ENCODE measurements around the gene CPSF7.
A peak's percentile ranks its signal among the peaks of the same experiment; 100 is the strongest.

CPSF7 gene, protein sequence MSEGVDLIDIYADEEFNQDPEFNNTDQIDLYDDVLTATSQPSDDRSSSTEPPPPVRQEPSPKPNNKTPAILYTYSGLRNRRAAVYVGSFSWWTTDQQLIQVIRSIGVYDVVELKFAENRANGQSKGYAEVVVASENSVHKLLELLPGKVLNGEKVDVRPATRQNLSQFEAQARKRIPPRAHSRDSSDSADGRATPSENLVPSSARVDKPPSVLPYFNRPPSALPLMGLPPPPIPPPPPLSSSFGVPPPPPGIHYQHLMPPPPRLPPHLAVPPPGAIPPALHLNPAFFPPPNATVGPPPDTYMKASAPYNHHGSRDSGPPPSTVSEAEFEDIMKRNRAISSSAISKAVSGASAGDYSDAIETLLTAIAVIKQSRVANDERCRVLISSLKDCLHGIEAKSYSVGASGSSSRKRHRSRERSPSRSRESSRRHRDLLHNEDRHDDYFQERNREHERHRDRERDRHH

DNA sequence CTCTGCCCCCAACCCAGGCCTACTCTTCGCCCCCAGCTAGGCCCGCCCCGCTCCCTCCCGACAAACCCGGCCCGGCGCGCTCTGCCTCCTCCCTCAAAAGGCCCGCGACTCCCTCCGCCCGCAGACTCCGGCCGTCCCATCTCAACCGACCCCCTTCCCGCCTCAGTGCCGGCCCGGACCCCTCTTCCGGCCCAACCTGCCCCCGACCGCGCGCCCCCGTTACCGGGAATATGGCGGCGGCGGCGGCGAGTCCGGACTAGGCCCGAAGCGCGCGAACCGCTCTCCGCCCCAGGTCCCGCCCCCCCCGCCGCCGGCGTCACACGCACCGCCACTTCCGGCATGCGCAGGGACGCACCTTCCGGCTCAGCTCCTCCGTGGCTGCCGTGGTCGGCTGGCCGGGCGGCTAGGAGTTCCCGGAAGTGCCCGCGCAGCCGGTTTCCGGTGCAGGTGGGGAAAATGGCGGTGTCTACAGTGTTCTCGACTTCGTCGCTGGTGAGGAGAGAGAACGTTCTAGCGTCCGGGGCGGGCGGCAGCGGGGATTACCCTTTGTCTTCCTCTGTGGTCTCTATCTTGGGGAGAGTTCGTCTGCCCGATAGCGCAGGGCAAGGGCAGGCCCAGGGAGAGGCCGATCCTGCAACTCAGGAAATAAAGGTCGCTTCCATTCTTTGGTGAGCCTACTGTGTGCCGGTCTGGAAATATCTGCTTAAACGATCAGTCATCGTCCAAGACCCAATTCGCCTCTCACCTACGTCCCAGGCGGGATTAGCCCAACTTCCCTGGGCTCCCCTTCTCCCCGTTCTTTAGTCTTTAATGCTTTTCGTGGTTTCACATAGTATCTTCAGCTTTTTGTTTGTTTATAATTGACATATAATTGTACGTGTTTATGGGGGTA, at the start of gene CPSF7, which contains the start of gene SDHAF2:
CPSF7 (minus strand) TSS at position 285 of the 892 bp plus-strand sequence. CDS start 740 bp downstream, outside the sequence.
SDHAF2 (plus strand) TSS at position 434 of the 892 bp plus-strand sequence; CDS start at position 457, 23 bp downstream.
- peak; percentile 90 for DNase-seq (ENCODE audit: low read depth)
- TF ChIP-seq CTCF (conservative IDR thresholded peaks at IDR 0.05; ENCODE audit: control insufficient read depth, insufficient read depth, low read depth, low read length), result no peak
- peak within 1 kb of the TSS; percentile 98 for H3K4me3 ChIP-seq (ENCODE audit: control insufficient read depth, low read depth, low read length)

DNA sequence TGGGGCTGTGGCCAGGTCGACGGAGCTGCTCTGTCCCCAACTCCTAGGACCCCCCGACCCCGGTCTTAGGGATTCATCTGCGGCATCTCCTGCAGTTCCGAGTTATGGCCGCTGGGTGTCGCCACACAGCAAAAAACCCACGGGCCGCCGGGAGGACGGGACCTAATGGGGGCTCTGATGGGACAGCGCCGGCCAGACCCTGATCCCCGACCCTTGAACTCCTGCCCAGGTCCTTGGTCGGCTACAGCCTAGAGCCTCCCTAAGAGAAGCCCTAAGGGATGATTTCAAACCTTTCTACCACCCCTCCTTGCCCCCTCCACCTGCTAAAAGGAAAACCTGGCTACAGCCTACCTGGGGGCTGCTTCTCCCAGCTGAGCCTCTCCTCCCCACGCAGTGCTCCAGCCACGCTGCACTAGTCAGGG, 48.0 kb upstream of the CPSF7 start:
- peak; percentile 23 for DNase-seq (ENCODE audit: low read depth)
- peak; percentile 74 for TF ChIP-seq CTCF (conservative IDR thresholded peaks at IDR 0.05; ENCODE audit: control insufficient read depth, insufficient read depth, low read depth, low read length)

DNA sequence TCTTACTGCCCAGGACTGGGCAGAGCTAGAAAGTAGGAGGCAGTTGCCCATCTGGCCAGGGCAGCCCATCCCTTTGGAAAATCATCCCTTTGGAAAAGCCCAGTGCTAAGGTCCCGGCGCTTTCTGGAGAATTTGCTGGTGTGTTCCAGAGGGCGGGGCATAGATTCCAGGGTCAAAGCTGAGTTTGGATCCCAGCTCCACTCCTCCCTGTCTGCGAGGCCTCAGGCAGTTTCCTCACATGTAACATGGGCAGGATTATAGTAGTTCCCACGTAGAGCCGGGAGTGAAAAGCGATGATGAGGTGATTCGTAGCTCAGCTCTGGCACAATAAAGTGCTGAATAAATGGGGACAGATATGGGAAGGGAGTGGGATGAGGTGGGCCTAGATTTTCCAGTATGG, 47.4 kb upstream of the CPSF7 start:
- no peak overlapping the region for H3K4me3 ChIP-seq (ENCODE audit: control insufficient read depth, low read depth, low read length)
- DNase-seq (ENCODE audit: low read depth), result no peak
- TF ChIP-seq CTCF (conservative IDR thresholded peaks at IDR 0.05; ENCODE audit: control insufficient read depth, insufficient read depth, low read depth, low read length), result no peak

More for the DNA sequence above, 48.0 kb upstream of the CPSF7 start:
- H3K4me3 ChIP-seq (ENCODE audit: control insufficient read depth, low read depth, low read length), result no peak overlapping the region

DNA sequence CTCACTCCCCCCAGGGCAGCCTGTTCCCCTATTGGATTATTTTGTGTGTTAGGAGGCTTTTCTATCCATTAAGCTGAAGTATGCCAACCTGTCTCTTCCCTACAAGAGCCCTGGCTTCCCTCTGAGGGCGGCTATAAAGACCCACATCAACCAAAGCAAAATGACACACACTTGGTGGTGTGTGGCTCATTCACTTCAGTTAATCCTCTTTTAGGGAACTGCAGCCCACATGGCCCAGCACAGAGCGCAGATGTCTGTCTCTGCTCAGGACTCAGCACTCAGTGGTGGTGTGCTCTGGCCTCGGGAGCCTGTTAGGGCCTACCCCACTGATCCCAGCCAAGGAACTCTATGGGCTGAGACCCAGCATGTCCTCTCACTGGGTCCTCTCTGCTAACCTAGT, 46.6 kb upstream of the CPSF7 start:
- no peak for DNase-seq (ENCODE audit: low read depth)
- no peak for TF ChIP-seq CTCF (conservative IDR thresholded peaks at IDR 0.05; ENCODE audit: control insufficient read depth, insufficient read depth, low read depth, low read length)
- H3K4me3 ChIP-seq (ENCODE audit: control insufficient read depth, low read depth, low read length), result no peak overlapping the region

GRCh38 chr11:61475433-61475832, 45.7 kb upstream of the CPSF7 start:
- no peak for DNase-seq (ENCODE audit: low read depth)
- no peak for TF ChIP-seq CTCF (conservative IDR thresholded peaks at IDR 0.05; ENCODE audit: control insufficient read depth, insufficient read depth, low read depth, low read length)
- H3K4me3 ChIP-seq (ENCODE audit: control insufficient read depth, low read depth, low read length), result no peak overlapping the region

- no peak for TF ChIP-seq CTCF (conservative IDR thresholded peaks at IDR 0.05; ENCODE audit: control insufficient read depth, insufficient read depth, low read depth, low read length)
- peak; percentile 52 for DNase-seq (ENCODE audit: low read depth)
- H3K4me3 ChIP-seq (ENCODE audit: control insufficient read depth, low read depth, low read length), result no peak overlapping the region
Measured at GRCh38 chr11:61474013-61474643, 44.4 kb upstream of the CPSF7 start.
